Heart right ventricle (tissue), 16 donors: ENCODE data around the gene NID1. TPM values are rescaled to one million over a fixed set of nuclear protein-coding genes. Genes with fewer than 3 reads are reported as not detected.

Experiments
- ATAC-seq, 8 donors: fragments of 200-7000 bp; cut with Tn5 transposase; one replicate each; pipeline ENCODE4 v1.9.1; 2020; ENCODE audit warnings: mild to moderate bottlenecking in 8 of 8, moderate library complexity in 8 of 8, moderate number of reproducible peaks in 1 of 8
- DNase-seq, 2 donors: peaks; one replicate each; pipeline ENCODE4 v3.0.0-alpha.2; 2020
- H3K27ac ChIP-seq, 10 donors: fragments of 200-600 bp; sonication (generic) in 2 of 10; one replicate each; pipeline versions ENCODE4 v1.5.0 to v1.8.0; 2020 to 2022; ENCODE audit warnings: mild to moderate bottlenecking in 3 of 10
- H3K27me3 ChIP-seq, 7 donors: fragments of 200-600 bp; one replicate each; pipeline ENCODE4 v1.8.0; 2021 to 2022; ENCODE audit warnings: mild to moderate bottlenecking in 2 of 7
- H3K36me3 ChIP-seq, 9 donors: fragments of 200-600 bp; sonication (generic) in 1 of 9; one replicate each; pipeline versions ENCODE4 v1.5.0 to v1.8.0; 2020 to 2022; ENCODE audit warnings: mild to moderate bottlenecking in 2 of 9
- H3K4me1 ChIP-seq, 9 donors: fragments of 200-600 bp; sonication (generic) in 1 of 9; one replicate each; pipeline versions ENCODE4 v1.5.0 to v1.8.0; 2020 to 2022; ENCODE audit warnings: mild to moderate bottlenecking in 4 of 9
- H3K4me3 ChIP-seq, 10 donors: fragments of 200-600 bp; sonication (generic) in 2 of 10; one replicate each; pipeline versions ENCODE4 v1.5.0 to v1.8.0; 2020 to 2022; ENCODE audit warnings: mild to moderate bottlenecking in 7 of 10, moderate library complexity in 2 of 10
- H3K9me3 ChIP-seq, 11 donors: fragments of 200-600 bp in 10 of 11; sonication (generic) in 2 of 11; one replicate each; pipeline versions ENCODE4 v1.5.0 to v1.8.0; 2013 to 2022; ENCODE audit warnings: mild to moderate bottlenecking in 2 of 11, control low read depth in 1 of 11, moderate library complexity in 1 of 11
- CTCF ChIP-seq, 9 donors: fragments of 200-600 bp; sonication (generic) in 2 of 9; IDR thresholded peaks; one replicate each; pipeline versions ENCODE4 v1.5.0 to v1.8.0; 2021 to 2022; ENCODE audit warnings: antibody characterized with exemption in 9 of 9, mild to moderate bottlenecking in 5 of 9, moderate library complexity in 1 of 9
- WGBS, 2 donors: extraction: QIAGEN DNeasy Blood & Tissue Kit; methylation state at CpG; one replicate each; pipeline ENCODE4 v1.1.7; 2013; ENCODE audit warnings: inconsistent platforms in 1 of 2; 5-methylcytosine and 5-hydroxymethylcytosine counted together
- intact Hi-C, 10 donors: fragments of 100-400 bp; cut with DNase I; formaldehyde crosslinking; loops; one replicate each; pipeline versions ENCODE4 v1.11.1 to v1.14.2; 2022
- polyA plus RNA-seq, 2 donors: library from polyadenylated mRNA; stranded (reverse); fragments of 200-250 nt; gene quantifications; one replicate each; pipeline ENCODE4 v1.2.3, GENCODE V29; 2013
- total RNA-seq, 10 donors: library from RNA; stranded (reverse); fragmentation: NEBNext Ultra II Directional in 3 of 10; extraction: Animal tissue kit (Norgen Biotek cat#: 25700) in 3 of 10; gene quantifications; one replicate each; pipeline versions ENCODE4 v1.2.1 to v1.2.4, GENCODE V29; 2021 to 2023
- donor health status: Arrhythmogenic right ventricular cardiomyopathy.
- donor health status: ischemic (EF 13 %, LVEDD 7.1; RV severe dilation, severe dysfunction).
- donor health status: healthy with polysubstance abuse.
- donor health status: DM: no; HTN: yes; CAD: no.
- donor health status: DM: no; HTN: no; CAD: no.
- donor health status: ischemic (EF 25% LVEDD 6.9; RV normal size, moderate dysfunction).
- donor health status: ischemic (EF 25% LVEDD 5.7; RV mildly dilated, moderate dysfunction).
- donor health status: healthy.
- donor health status: DM: yes; HTN: yes; CAD: no.
- donor health status: Ischemic cardiomyopathy.
- donor health status: ischemic (EF 35%, LVEDD 5.7; RV mildly dilated, moderate dysfunction).
- donor health status: nonischemic (EF 11% LVEDD 7.7; RV severe dilation, severe dysfunction).
- donor health status: DM: yes; HTN: yes; CAD: no.
- donor health status: PGD.
- donor health status: ischemic (EF 29% LVEDD 5.4; RV normal size, mild dysfunction).
- donor health status: nonischemic (EF 23%, LVEDD 6.1; RV moderate dilation, normal function).

The NID1 gene
- total and polyA plus RNA-seq, 12 donors, result 30.2 to 120 (median 44.4) TPM

GRCh38 chr1:235953801-235954200 is 111.1 kb downstream of the NID1 start:
- ATAC-seq (no peak), DNase-seq (no peak)
- H3K36me3 ChIP-seq, result no peaks in the 10 kb centered on the region
- H3K4me1 ChIP-seq, result peaks cover 0 to 43% (median 0%) of the 10 kb centered on the region in 9 donors
- no peak overlapping the region for H3K4me3 ChIP-seq
- WGBS, 2 donors, result 87 to 92% methylated on average over 2 of the region's 2 CpGs
- TF ChIP-seq CTCF (IDR thresholded peaks at IDR 0.05), result no peak
- H3K27me3 ChIP-seq, result no peaks in the 10 kb centered on the region
- intact Hi-C loops, result loop anchor here in 1 of 10 donors (10.0 kb wide), 1 partner anchor 89 kb away; the partner anchor contains the start of gene LYST
- H3K9me3 ChIP-seq, result no peaks in the 10 kb centered on the region
- peak overlapping the region in 1 of 10 donors; percentile 50 for H3K27ac ChIP-seq

GRCh38 chr1:235952950-235953615 is 111.8 kb downstream of the NID1 start:
- H3K36me3 ChIP-seq, result no peaks in the 10 kb centered on the region
- peaks cover 0 to 49% (median 0%) of the 10 kb centered on the region in 9 donors for H3K4me1 ChIP-seq
- no peaks in the 10 kb centered on the region for H3K9me3 ChIP-seq
- DNase-seq, result no peak
- WGBS, 2 donors, result 86 to 91% methylated on average over 4 of the region's 4 CpGs
- ATAC-seq, result no peak
- H3K4me3 ChIP-seq, result no peak overlapping the region
- no peak overlapping the region for H3K27ac ChIP-seq
- no peak for TF ChIP-seq CTCF (IDR thresholded peaks at IDR 0.05)
- intact Hi-C loops, result loop anchor here in 1 of 10 donors (10.0 kb wide), 1 partner anchor 88 kb away; the partner anchor contains the start of gene LYST
- no peaks in the 10 kb centered on the region for H3K27me3 ChIP-seq

- TF ChIP-seq CTCF (IDR thresholded peaks at IDR 0.05), result no peak
- H3K4me3 ChIP-seq, result no peak overlapping the region
- H3K27me3 ChIP-seq, result no peaks in the 10 kb centered on the region
- no peak for DNase-seq
- intact Hi-C loops, result loop anchor here in 1 of 10 donors (10.0 kb wide), 1 partner anchor 87 kb away; the partner anchor contains the start of gene LYST
- H3K4me1 ChIP-seq, result peaks cover 0 to 62% (median 0%) of the 10 kb centered on the region in 9 donors
- H3K27ac ChIP-seq, result no peak overlapping the region
- H3K36me3 ChIP-seq, result no peaks in the 10 kb centered on the region
- 88 to 89% methylated on average over 4 of the region's 4 CpGs for WGBS, 2 donors
- no peaks in the 10 kb centered on the region for H3K9me3 ChIP-seq
- ATAC-seq, result no peak
Observed at GRCh38 chr1:235951661-235952060, 113.2 kb downstream of the NID1 start.

- no peak overlapping the region for H3K4me3 ChIP-seq
- WGBS, 2 donors, result 92 to 95% methylated on average over 10 of the region's 10 CpGs
- no peak overlapping the region for H3K27ac ChIP-seq
- no peaks in the 10 kb centered on the region for H3K27me3 ChIP-seq
- TF ChIP-seq CTCF (IDR thresholded peaks at IDR 0.05), result no peak
- no peaks in the 10 kb centered on the region for H3K9me3 ChIP-seq
- no peaks in the 10 kb centered on the region for H3K36me3 ChIP-seq
- H3K4me1 ChIP-seq, result peaks cover 0 to 64% (median 0%) of the 10 kb centered on the region in 9 donors
- intact Hi-C loops, result loop anchor here in 1 of 10 donors (10.0 kb wide), 1 partner anchor 86 kb away; the partner anchor contains the start of gene LYST
- DNase-seq (no peak), ATAC-seq (no peak)
Observed at GRCh38 chr1:235950318-235950717, 114.6 kb downstream of the NID1 start.
